ENCODE results near the gene KRT83. TPM values are rescaled to one million over a fixed set of nuclear protein-coding genes. Genes with fewer than 3 reads are reported as not detected.
"Not testable (repeated sequence)": the region's sequence is repeated elsewhere in the genome, so short reads cannot be mapped to it uniquely, and the experiment has no call there.

KRT83 gene
- total RNA-seq, 1 experiment from 2014 or later: 12.2 TPM

- TF ChIP-seq CTCF (IDR thresholded peaks at IDR 0.05; ENCODE audit: unreplicated experiment): peak; percentile 32
- Mint-ChIP-seq H3K36me3 (ENCODE audit: insufficient read depth, unreplicated experiment) (peaks cover 30% of the 10 kb centered on the region), H3K27ac (ENCODE audit: low read depth, unreplicated experiment) (peak overlapping the region; percentile 83), H3K4me3 (ENCODE audit: unreplicated experiment) (peak overlapping the region; percentile 80), H3K4me1 (ENCODE audit: insufficient read depth, unreplicated experiment) (peaks cover 46% of the 10 kb centered on the region)
- CTCF ChIA-PET: interaction anchor here (0.7 to 4.0 kb wide), 16 partner anchors 8 to 985 kb away, joined by 3 to 32 read pairs (median 4); no protein-coding TSS in a partner anchor
- H3K9me3 Mint-ChIP-seq (ENCODE audit: unreplicated experiment); intact Hi-C loops (cut with micrococcal nuclease); H3K27me3 Mint-ChIP-seq (ENCODE audit: insufficient read depth, unreplicated experiment): not testable (repeated sequence)
- BruUV-seq (replicated peaks): TSS peak; percentile 81
- POLR2A ChIA-PET: interaction anchor here (0.6 to 1.8 kb wide), 10 partner anchors 12 to 619 kb away, joined by 3 to 5 read pairs (median 4); partner anchors contain the start of gene KRT5
- DNase-seq (ENCODE audit: unreplicated experiment): peak; percentile 65
These were observed 34.1 kb downstream of the KRT83 start for GRCh38 chr12:52286857-52287785.

GRCh38 chr12:52285851-52286530 lies 35.2 kb downstream of the KRT83 start:
- no peak for TF ChIP-seq CTCF (IDR thresholded peaks at IDR 0.05; ENCODE audit: unreplicated experiment)
- BruUV-seq (replicated peaks): no TSS peak
- POLR2A ChIA-PET: interaction anchor here (0.6 to 2.1 kb wide), 12 partner anchors 8 to 620 kb away, joined by 3 to 6 read pairs (median 4); partner anchors contain the start of gene KRT5

GRCh38 chr12:52285172-52285745 lies 35.9 kb downstream of the KRT83 start:
- DNase-seq (ENCODE audit: unreplicated experiment): peak; percentile 69

More at GRCh38 chr12:52285851-52286530, 35.2 kb downstream of the KRT83 start:
- no peaks in the 10 kb centered on the region for H3K27me3 Mint-ChIP-seq (ENCODE audit: insufficient read depth, unreplicated experiment)
- CTCF ChIA-PET: interaction anchor here (0.7 to 4.0 kb wide), 16 partner anchors 8 to 986 kb away, joined by 3 to 32 read pairs (median 4); partner anchors contain the start of gene KRT86
- peaks cover 46% of the 10 kb centered on the region for H3K4me1 Mint-ChIP-seq (ENCODE audit: insufficient read depth, unreplicated experiment)
- intact Hi-C loops (cut with micrococcal nuclease): no loop called here
- peak overlapping the region; percentile 80 for H3K4me3 Mint-ChIP-seq (ENCODE audit: unreplicated experiment)
- H3K9me3 Mint-ChIP-seq (ENCODE audit: unreplicated experiment): no peaks in the 10 kb centered on the region
- H3K27ac Mint-ChIP-seq (ENCODE audit: low read depth, unreplicated experiment): peak overlapping the region; percentile 83
- DNase-seq (ENCODE audit: unreplicated experiment): no peak
- H3K36me3 Mint-ChIP-seq (ENCODE audit: insufficient read depth, unreplicated experiment): peaks cover 30% of the 10 kb centered on the region

More at GRCh38 chr12:52285172-52285745, 35.9 kb downstream of the KRT83 start:
- POLR2A ChIA-PET: interaction anchor here (0.9 to 2.1 kb wide), 13 partner anchors 9 to 231 kb away, joined by 3 to 8 read pairs (median 4); partner anchors contain the start of genes KRT6A and KRT7
- CTCF ChIA-PET: interaction anchor here (0.6 to 4.0 kb wide), 10 partner anchors 10 to 128 kb away, joined by 3 to 32 read pairs (median 4); partner anchors contain the start of gene KRT86
- H3K4me1 Mint-ChIP-seq (ENCODE audit: insufficient read depth, unreplicated experiment): peaks cover 46% of the 10 kb centered on the region
- H3K27ac Mint-ChIP-seq (ENCODE audit: low read depth, unreplicated experiment): peak overlapping the region; percentile 83
- no peaks in the 10 kb centered on the region for H3K9me3 Mint-ChIP-seq (ENCODE audit: unreplicated experiment)
- intact Hi-C loops (cut with micrococcal nuclease): no loop called here
- no peaks in the 10 kb centered on the region for H3K27me3 Mint-ChIP-seq (ENCODE audit: insufficient read depth, unreplicated experiment)
- H3K4me3 Mint-ChIP-seq (ENCODE audit: unreplicated experiment): peak overlapping the region; percentile 80
- peaks cover 30% of the 10 kb centered on the region for H3K36me3 Mint-ChIP-seq (ENCODE audit: insufficient read depth, unreplicated experiment)
- BruUV-seq (replicated peaks): no TSS peak
- TF ChIP-seq CTCF (IDR thresholded peaks at IDR 0.05; ENCODE audit: unreplicated experiment): no peak

All from MCF 10A (cell line).